HG02678 (cell line): ENCODE data around the gene TMEM273.

Source experiments
- ATAC-seq: cut with Tn5 transposase; IDR thresholded peaks from one replicate; pipeline ENCODE4 v1.9.1; 2021; ENCODE audit warnings: mild to moderate bottlenecking, moderate library complexity; ENCODE audit not compliant: unreplicated experiment

The TMEM273 gene

GRCh38 chr10:49177391-49178355 lies 10.5 kb downstream of the TMEM273 start:
- peak; percentile 79 for ATAC-seq

GRCh38 chr10:49176310-49177268 lies 11.6 kb downstream of the TMEM273 start:
- ATAC-seq = no peak

GRCh38 chr10:49175587-49176309 lies 12.4 kb downstream of the TMEM273 start:
- ATAC-seq = no peak

DNA sequence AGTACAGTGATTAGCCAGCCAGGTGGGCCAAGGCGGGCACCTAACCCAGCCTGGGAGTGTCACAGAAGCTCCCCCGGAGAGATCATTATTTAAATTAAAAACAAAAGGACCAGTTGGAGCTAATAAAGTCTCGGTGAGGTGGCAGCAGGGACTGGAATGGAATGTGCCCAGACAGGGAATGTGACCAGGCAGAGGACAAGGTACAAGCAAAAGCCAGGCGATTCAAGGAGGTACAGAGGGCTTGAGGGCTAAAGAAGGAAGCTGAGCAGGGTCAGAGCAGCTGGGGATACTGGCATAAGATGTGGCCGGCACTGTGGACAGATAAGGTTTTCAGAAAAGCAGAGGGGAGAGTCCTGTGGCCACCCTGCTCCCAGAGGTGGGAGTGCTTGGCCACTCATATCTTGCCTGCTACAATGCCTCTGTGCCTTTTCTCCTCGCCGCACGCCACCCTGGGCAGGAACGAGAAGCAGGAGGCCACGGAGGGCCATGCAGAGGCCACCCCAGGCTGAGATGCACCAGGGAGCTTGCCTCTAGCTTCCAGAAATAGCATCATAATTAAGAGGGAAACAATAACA lies 13.2 kb downstream of the TMEM273 start:
- no peak for ATAC-seq

GRCh38 chr10:49174261-49174925 lies 13.8 kb downstream of the TMEM273 start:
- no peak for ATAC-seq

DNA sequence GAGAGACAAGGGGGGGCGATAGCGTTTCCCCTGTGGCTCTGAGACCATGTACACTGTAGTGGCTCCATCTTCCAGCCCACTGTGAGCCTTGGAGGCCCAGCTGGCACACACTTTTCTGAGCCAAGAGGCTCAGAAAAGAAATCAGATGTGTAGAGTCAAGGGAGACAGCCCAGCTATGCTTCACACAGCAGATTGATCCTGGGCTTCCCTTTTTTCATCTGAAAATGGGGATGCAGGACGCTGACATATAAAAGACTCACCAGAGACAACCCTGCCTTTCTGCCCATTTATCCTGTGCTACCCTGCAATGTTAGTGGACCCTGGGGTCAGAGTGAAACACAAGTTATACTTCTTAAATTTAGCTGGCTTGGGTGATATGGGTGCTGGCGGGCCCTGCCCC lies 14.3 kb downstream of the TMEM273 start:
- no peak for ATAC-seq

DNA sequence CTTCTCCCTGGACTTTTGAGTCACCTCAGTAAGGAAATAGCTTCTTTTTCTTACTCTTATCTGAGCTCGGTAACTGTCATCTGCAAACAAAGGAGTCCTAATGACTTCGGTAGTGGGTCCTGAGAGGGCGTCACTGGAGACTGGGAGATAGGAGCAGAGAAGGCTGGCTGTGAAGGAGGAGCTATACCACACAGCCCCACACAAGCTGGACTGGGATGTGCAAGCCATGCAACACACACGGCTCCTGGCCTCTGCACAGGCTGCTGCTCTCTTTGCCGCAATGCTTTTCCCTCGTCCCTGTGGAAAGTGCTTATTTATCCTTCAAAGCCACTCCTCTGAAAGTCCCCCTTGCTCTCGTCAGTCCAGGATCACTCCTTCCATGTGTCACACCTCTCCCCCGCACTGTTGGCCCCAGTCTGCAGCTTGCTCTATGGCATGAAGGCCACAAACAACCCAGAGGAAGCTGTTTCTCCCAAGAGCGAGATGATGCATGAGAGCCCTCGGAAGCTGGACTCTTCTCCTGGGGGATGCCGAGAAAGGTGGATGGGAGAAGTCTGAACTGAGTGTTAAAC lies 14.9 kb downstream of the TMEM273 start:
- no peak for ATAC-seq

GRCh38 chr10:49172777-49173132 lies 15.4 kb downstream of the TMEM273 start:
- ATAC-seq = no peak

DNA sequence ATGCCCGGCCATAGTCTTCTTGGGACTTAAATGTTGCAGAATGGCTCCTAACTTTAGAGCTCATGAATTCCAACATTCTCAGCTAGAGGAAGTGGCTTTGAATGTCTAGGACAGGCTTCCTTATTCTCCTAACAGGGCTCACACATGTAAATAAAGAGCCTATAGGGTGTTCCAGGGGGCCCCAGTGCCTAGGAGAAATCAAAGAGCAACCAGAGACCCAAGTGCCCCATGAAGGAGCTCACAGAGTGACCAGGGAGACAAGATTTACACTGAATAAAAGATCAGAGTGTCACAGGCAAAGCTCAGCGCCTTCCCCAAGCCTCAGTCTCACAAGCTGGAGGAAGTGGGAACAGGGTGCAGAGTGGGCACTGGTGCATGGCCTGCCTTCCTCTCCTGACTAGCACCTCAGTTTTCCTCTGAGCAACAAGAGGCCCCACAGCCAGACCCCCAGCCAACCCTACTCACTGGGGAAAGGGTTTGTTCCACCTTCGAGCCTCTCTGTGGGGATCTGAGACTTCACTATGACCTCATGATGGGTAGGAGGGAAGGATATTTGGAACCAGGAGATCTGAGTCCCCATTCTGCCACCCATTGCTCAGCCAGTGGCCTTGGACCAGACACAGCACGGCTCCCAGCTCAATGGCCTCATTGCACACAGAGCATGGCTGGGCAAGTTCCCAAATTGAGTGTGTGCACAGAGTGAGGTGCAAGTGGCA lies 16.0 kb downstream of the TMEM273 start:
- ATAC-seq = no peak

GRCh38 chr10:49171326-49172060 lies 16.7 kb downstream of the TMEM273 start:
- ATAC-seq = no peak

DNA sequence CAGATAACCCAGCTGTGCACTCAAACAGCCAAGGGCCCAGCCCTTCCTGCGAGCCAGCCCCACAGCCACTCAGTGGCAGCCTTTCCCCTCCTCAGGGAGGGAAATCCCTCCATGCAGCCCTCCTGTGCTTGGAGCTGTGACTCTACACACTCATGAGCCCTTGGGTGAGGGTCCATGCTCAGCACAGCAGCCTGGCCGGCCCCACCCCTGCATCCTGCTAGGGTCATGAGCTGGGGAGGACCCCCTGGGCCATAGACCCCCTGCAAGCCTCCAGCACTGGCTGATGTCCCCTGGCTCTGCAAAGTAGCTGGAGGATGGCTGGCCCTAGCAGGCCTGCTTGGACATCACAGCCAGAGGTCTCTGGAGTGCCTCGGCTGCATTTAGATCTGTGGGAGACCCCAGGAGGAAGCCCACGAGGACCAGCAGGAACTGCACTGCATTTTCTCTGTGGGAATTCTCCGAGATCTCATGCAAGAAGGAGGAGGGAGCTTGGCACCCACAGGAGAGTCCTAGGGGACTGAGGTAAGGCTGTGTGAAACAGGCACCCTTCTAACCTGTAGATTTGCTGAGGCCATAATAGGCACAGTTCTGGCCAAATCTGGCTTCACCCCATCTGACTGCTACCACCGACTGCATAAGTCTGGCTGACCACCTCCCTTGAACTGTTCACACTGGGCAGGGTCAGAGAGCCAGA lies 17.4 kb downstream of the TMEM273 start:
- no peak for ATAC-seq

DNA sequence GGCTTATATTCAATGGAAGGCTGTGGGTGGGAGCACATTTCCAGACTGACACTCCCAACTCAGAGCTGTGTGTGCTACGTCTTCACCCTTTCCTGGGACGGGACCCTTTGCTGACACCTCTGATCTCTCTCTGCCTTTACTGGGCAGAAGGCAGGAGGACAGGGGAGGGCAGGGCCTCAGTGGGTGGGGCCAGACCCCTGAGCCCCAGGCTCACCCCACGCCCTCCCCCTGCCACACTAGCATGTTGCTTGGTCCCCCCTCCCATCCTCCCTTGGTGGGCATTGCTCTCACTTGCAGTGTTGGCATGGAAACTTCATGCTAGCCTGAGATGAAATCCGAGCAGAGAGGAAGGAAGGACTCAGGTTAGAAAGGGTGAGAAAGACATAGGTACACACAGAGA lies 18.4 kb downstream of the TMEM273 start:
- ATAC-seq = no peak

DNA sequence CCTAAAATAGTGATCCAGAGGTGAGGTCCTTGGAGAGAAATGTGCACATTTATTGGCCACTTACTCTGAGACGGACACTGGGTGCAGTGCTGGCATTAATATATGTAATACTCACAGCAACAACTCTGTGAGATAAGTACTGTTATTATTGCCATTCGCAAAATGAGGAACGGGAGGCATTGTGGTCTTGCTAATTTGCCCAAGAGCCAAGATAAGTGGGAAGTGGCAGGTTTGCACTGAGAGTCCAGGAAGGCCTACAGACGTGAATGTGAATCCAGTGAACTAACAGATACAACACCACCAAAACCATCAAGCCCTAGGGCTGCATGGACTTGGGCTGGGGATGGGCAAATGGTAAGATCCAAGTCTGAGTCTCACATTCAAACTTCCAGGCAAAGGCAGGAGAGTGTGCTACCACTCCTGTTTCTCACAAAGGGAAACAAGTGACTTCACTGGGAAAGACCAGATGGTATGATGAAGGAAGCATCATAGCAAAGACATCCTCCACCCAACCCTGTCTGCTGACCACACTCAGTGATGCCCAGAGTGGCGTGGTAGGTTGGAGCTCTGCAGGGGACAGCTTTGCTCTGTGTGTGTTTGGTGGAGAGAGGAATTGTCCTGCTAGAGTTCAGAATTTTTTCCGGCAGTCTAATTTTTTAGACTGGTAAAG lies 19.2 kb downstream of the TMEM273 start:
- ATAC-seq = no peak

DNA sequence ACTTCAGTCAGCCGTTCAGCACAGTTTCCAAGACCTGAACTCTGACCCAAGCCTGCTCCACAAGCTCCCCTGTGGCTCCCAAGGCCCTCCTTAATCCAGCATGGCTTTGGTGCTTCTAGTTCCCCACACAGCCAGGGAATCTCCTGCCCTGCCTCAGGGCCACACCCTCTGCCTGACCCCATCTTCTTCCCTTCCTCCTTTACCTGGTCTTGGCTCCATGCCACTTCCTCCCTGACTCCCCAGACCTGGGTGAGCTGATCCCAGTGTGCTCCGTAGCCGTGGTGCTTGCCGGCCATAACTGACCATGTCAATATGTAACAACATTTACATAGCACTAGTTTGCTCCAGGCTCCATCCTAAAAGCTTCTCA lies 20.0 kb downstream of the TMEM273 start:
- no peak for ATAC-seq

GRCh38 chr10:49167425-49168170 lies 20.6 kb downstream of the TMEM273 start:
- ATAC-seq = no peak

- no peak for ATAC-seq
These were observed 21.4 kb downstream of the TMEM273 start for GRCh38 chr10:49166484-49167400.
